H1 (cell line): Measurements from ENCODE around the gene MACROD2. TPM values are rescaled to one million over a fixed set of nuclear protein-coding genes. Genes with fewer than 3 reads are reported as not detected.

ENCODE experiments used
- CTCF ChIA-PET: fragments of 300-600 bp; sonication (Branson Sonifier 250); formaldehyde crosslinking; loops from one replicate; lab custom pipeline; 2021; ENCODE audit not compliant: partially characterized antibody; lab: Charles Lee
- POLR2A ChIA-PET: fragments of 300-600 bp; sonication (Branson Sonifier 250); formaldehyde crosslinking; loops from one replicate; lab custom pipeline; 2021; ENCODE audit warnings: inconsistent platforms; ENCODE audit not compliant: partially characterized antibody; lab: Charles Lee
- DNase-seq, 2 experiments: peaks; one replicate each; pipeline versions ENCODE4 v3.0.0 to v3.0.0-alpha.2; 2010 to 2022; ENCODE audit warnings: low spot score in 2 of 2, low read depth in 1 of 2, mixed read lengths in 1 of 2
- FAIRE-seq: peaks from 2 replicates; lab custom pipeline; 2011; peaks lifted over from hg19 to GRCh38; lab: Jason Lieb, UNC
- H2AFZ ChIP-seq: 2 replicates; pipeline ENCODE4 v1.8.1; 2012; ENCODE audit warnings: low read length, inconsistent platforms
- H2AK5ac ChIP-seq: 2 replicates; pipeline ENCODE4 v1.6.1; 2013; ENCODE audit warnings: low read depth, low read length
- H2BK120ac ChIP-seq: replicated peaks from 2 replicates; pipeline ENCODE3; 2013; ENCODE audit warnings: low read depth, low read length, inconsistent platforms
- H2BK12ac ChIP-seq: 2 replicates; pipeline ENCODE4 v1.6.1; 2013; ENCODE audit warnings: low read depth, low read length
- H2BK15ac ChIP-seq: 2 replicates; pipeline ENCODE4 v1.6.1; 2013; ENCODE audit warnings: low read length
- H2BK20ac ChIP-seq: 2 replicates; pipeline ENCODE4 v1.6.1; 2013; ENCODE audit warnings: low read length
- H2BK5ac ChIP-seq: 2 replicates; pipeline ENCODE4 v1.6.1; 2013; ENCODE audit warnings: low read depth, low read length
- H3K14ac ChIP-seq: 2 replicates; pipeline ENCODE4 v1.6.1; 2013; ENCODE audit warnings: inconsistent platforms; ENCODE audit not compliant: insufficient read length
- H3K18ac ChIP-seq: 2 replicates; pipeline ENCODE4 v1.6.1; 2013; ENCODE audit warnings: low read length; ENCODE audit errors: extremely low read depth
- H3K23ac ChIP-seq: 2 replicates; pipeline ENCODE4 v1.6.1; 2013; ENCODE audit warnings: inconsistent platforms; ENCODE audit not compliant: insufficient read length
- H3K23me2 ChIP-seq: 2 replicates; pipeline ENCODE4 v1.6.1; 2013; ENCODE audit warnings: low read depth, low read length
- H3K27ac ChIP-seq: 2 replicates; pipeline ENCODE4 v1.6.1; 2011; ENCODE audit warnings: low read depth, low read length, inconsistent platforms
- H3K27me3 ChIP-seq, 4 experiments: replicated peaks in 1 of 4; 1 replicate in 1 of 4; 2 replicates in 3 of 4; pipeline versions ENCODE4 v1.6.1 to v1.8.1; 2011 to 2013; ENCODE audit warnings: low read length in 3 of 4, mild to moderate bottlenecking in 3 of 4, inconsistent platforms in 2 of 4, mixed read lengths in 2 of 4, moderate library complexity in 1 of 4; ENCODE audit not compliant: control insufficient read depth in 3 of 4, insufficient read depth in 3 of 4; ENCODE audit errors: extremely low read depth in 1 of 4
- H3K36me3 ChIP-seq, 4 experiments: 2 replicates each; pipeline versions ENCODE4 v1.6.1 to v1.8.1; 2011 to 2013; ENCODE audit warnings: mild to moderate bottlenecking in 4 of 4, low read length in 3 of 4, moderate library complexity in 2 of 4, control low read depth in 1 of 4, inconsistent platforms in 1 of 4; ENCODE audit not compliant: insufficient read depth in 4 of 4, control insufficient read depth in 2 of 4
- H3K4ac ChIP-seq: replicated peaks from 2 replicates; pipeline ENCODE3; 2013; ENCODE audit warnings: low read length, low read depth, mixed read lengths, inconsistent platforms; ENCODE audit not compliant: insufficient read length
- H3K4me1 ChIP-seq, 4 experiments: replicated peaks in 1 of 4; 1 replicate in 1 of 4; 2 replicates in 3 of 4; pipeline versions ENCODE4 v1.6.1 to v1.8.1; 2011 to 2013; ENCODE audit warnings: low read length in 3 of 4, inconsistent platforms in 2 of 4, mixed read lengths in 1 of 4; ENCODE audit not compliant: insufficient read depth in 4 of 4, control insufficient read depth in 3 of 4
- H3K4me2 ChIP-seq, 2 experiments: 2 replicates each; pipeline versions ENCODE4 v1.6.1 to v1.8.1; 2011 to 2013; ENCODE audit warnings: low read depth in 2 of 2, low read length in 2 of 2, control low read depth in 1 of 2, inconsistent platforms in 1 of 2, mild to moderate bottlenecking in 1 of 2; ENCODE audit not compliant: insufficient read depth in 1 of 2
- H3K4me3 ChIP-seq, 4 experiments: fragments of 200-600, 300-600 bp in 1 of 4; sonication (generic), shearing (Covaris generic), sonication (Bioruptor Twin) in 1 of 4; 2 replicates each; pipeline versions ENCODE4 v1.5.1 to v1.8.1; 2011 to 2016; ENCODE audit warnings: low read length in 4 of 4, low read depth in 3 of 4, control low read depth in 2 of 4, inconsistent platforms in 2 of 4, mild to moderate bottlenecking in 2 of 4, mixed read lengths in 1 of 4, moderate library complexity in 1 of 4; ENCODE audit not compliant: insufficient read depth in 2 of 4; ENCODE audit errors: extremely low read depth in 1 of 4
- H3K56ac ChIP-seq: replicated peaks from 2 replicates; pipeline ENCODE3; 2013; ENCODE audit warnings: low read depth, mild to moderate bottlenecking, mixed read lengths, low read length, inconsistent platforms; ENCODE audit not compliant: insufficient read length
- H3K79me1 ChIP-seq: 2 replicates; pipeline ENCODE4 v1.6.1; 2013; ENCODE audit warnings: low read depth, low read length, control low read depth
- H3K79me2 ChIP-seq, 2 experiments: 2 replicates each; pipeline versions ENCODE4 v1.6.1 to v1.8.1; 2012 to 2013; ENCODE audit warnings: low read length in 2 of 2, mild to moderate bottlenecking in 2 of 2, inconsistent platforms in 1 of 2; ENCODE audit not compliant: insufficient read depth in 2 of 2, control insufficient read depth in 1 of 2
- H3K9ac ChIP-seq, 4 experiments: replicated peaks in 1 of 4; 1 replicate in 1 of 4; 2 replicates in 3 of 4; pipeline versions ENCODE4 v1.6.1 to v1.8.1; 2011 to 2013; ENCODE audit warnings: low read depth in 3 of 4, low read length in 3 of 4, control low read depth in 2 of 4, mild to moderate bottlenecking in 2 of 4, moderate library complexity in 2 of 4, inconsistent platforms in 1 of 4; ENCODE audit errors: extremely low read depth in 1 of 4
- H3K9me3 ChIP-seq, 2 experiments: 2 replicates each; pipeline versions ENCODE4 v1.6.1 to v1.8.1; 2012 to 2013; ENCODE audit warnings: mild to moderate bottlenecking in 2 of 2, moderate library complexity in 2 of 2, control low read depth in 1 of 2, inconsistent platforms in 1 of 2, low read depth in 1 of 2, low read length in 1 of 2, mixed read lengths in 1 of 2; ENCODE audit not compliant: insufficient read depth in 2 of 2
- H4K20me1 ChIP-seq, 2 experiments: replicated peaks in 1 of 2; 2 replicates each; pipeline versions ENCODE3 to v1.8.1; 2011 to 2013; ENCODE audit warnings: inconsistent platforms in 2 of 2, low read length in 2 of 2, mild to moderate bottlenecking in 1 of 2; ENCODE audit not compliant: insufficient read depth in 2 of 2, control insufficient read depth in 1 of 2
- H4K5ac ChIP-seq: 2 replicates; pipeline ENCODE4 v1.6.1; 2013; ENCODE audit warnings: low read length, low read depth, mixed read lengths, inconsistent platforms; ENCODE audit not compliant: insufficient read length
- H4K8ac ChIP-seq: 2 replicates; pipeline ENCODE4 v1.8.0; 2013; ENCODE audit warnings: mild to moderate bottlenecking, moderate library complexity, low read length, inconsistent platforms; ENCODE audit not compliant: insufficient read depth; ENCODE audit errors: extremely low read depth
- H4K91ac ChIP-seq: replicated peaks from 2 replicates; pipeline ENCODE3; 2013; ENCODE audit warnings: low read length, mixed read lengths, inconsistent platforms; ENCODE audit not compliant: insufficient read length
- BRCA1 ChIP-seq: IDR thresholded peaks from 2 replicates; pipeline ENCODE4 v1.6.1; 2012; ENCODE audit warnings: low read depth, low read length, improper control_type of control experiment
- CBX8 ChIP-seq: fragments of 300-800, 300-1000 bp; sonication (generic); IDR thresholded peaks from 2 replicates; pipeline ENCODE4 v1.7.1; 2016; ENCODE audit warnings: low read depth, low read length, borderline replicate concordance
- EZH2 ChIP-seq: fragments of 200-600 bp; sonication (generic); IDR thresholded peaks from 2 replicates; pipeline ENCODE4 v1.7.1; 2012; ENCODE audit warnings: low read depth, mild to moderate bottlenecking, moderate library complexity, low read length, inconsistent platforms; ENCODE audit not compliant: severe bottlenecking
- KDM1A ChIP-seq: fragments of 200-600, 300-600 bp; sonication (generic); IDR thresholded peaks from 2 replicates; pipeline ENCODE4 v1.7.1; 2016; ENCODE audit warnings: mild to moderate bottlenecking, low read length, borderline replicate concordance
- TEAD4 ChIP-seq: IDR thresholded peaks from 2 replicates; pipeline ENCODE4 v1.6.1; 2012; ENCODE audit warnings: low read depth, low read length, inconsistent platforms, mixed read lengths
- WGBS, 2 experiments: shearing (Covaris generic) in 1 of 2; methylation state at CpG; one replicate each; pipeline versions ENCODE4 v1.1.6 to v1.1.7; 2013 to 2015; ENCODE audit warnings: low lambda C conversion rate in 2 of 2, mixed read lengths in 2 of 2, inconsistent platforms in 1 of 2, low coverage in 1 of 2, missing lambda C conversion rate in 1 of 2; ENCODE audit not compliant: insufficient replicate concordance in 2 of 2, insufficient coverage in 1 of 2, insufficient read length in 1 of 2; ENCODE audit errors: extremely low coverage in 1 of 2, missing lambda C conversion rate in 1 of 2; 5-methylcytosine and 5-hydroxymethylcytosine counted together
- polyA plus RNA-seq, 7 experiments: library from polyadenylated mRNA; depleted of rRNA in 3 of 7; stranded (reverse) in 5 of 7; unstranded in 2 of 7; fragments of >200 nt in 5 of 7; fragments of 200-250 nt in 2 of 7; gene quantifications; 1 replicate in 5 of 7; 2 replicates in 1 of 7; 4 replicates in 1 of 7; pipeline versions ENCODE4 v1.2.1 to v1.2.3, GENCODE V29; 2011 to 2013; ENCODE audit warnings: missing spikeins in 2 of 7, mixed read lengths in 2 of 7
- total RNA-seq: library from RNA; stranded (reverse); fragmentation: NEBNext Ultra II Directional; extraction: Animal tissue kit (Norgen Biotek cat#: 25700); gene quantifications from 2 replicates; pipeline ENCODE4 v1.2.1, GENCODE V29; 2021
- TF ChIP-seq, protein P1 (sequence below): IDR thresholded peaks from 2 replicates; pipeline ENCODE4 v1.6.1; 2012; ENCODE audit warnings: inconsistent platforms

The MACROD2 gene
- total and polyA plus RNA-seq, 2 of the 8 experiments (the other 6 are each of a cell fraction or from before 2014, with no cell fraction given), result 0.70 to 3.9 TPM

GRCh38 chr20:14410869-14411555 lies 415.7 kb downstream of the MACROD2 start:
- no peak for FAIRE-seq
- CTCF ChIA-PET, result interaction anchor here (0.7 kb wide), 1 partner anchor 9 kb away, joined by 3 read pairs; no protein-coding TSS in a partner anchor
- 95% methylated on average over 3 of the region's 3 CpGs; no CpG with 5 or more reads in 1 of the 2 experiments for WGBS, 2 experiments
- TF ChIP-seq TEAD4 (no peak), EZH2 (no peak), CBX8 (no peak), BRCA1 (no peak), KDM1A (no peak)
- TF ChIP-seq, protein P1, sequence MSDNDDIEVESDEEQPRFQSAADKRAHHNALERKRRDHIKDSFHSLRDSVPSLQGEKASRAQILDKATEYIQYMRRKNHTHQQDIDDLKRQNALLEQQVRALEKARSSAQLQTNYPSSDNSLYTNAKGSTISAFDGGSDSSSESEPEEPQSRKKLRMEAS, result no peak

More at GRCh38 chr20:14410869-14411555, 415.7 kb downstream of the MACROD2 start:
- Histone ChIP-seq H3K4me2 (no peak overlapping the region), H3K18ac (no peak overlapping the region), H3K9ac (no peak overlapping the region), H4K5ac (no peak overlapping the region), H4K91ac (no peak overlapping the region), H3K36me3 (no peaks in the 10 kb centered on the region), H2AK5ac (no peak overlapping the region), H2BK12ac (no peak overlapping the region), H3K4ac (no peak overlapping the region), H3K23ac (no peak overlapping the region), H2AFZ (no peak overlapping the region), H3K4me3 (no peak overlapping the region), H3K27me3 (no peaks in the 10 kb centered on the region), H3K79me1 (no peaks in the 10 kb centered on the region), H3K56ac (no peak overlapping the region), H3K23me2 (no peaks in the 10 kb centered on the region), H3K4me1 (peaks cover 0 to 8% (median 3%) of the 10 kb centered on the region in 4 experiments; a peak in 3 of 7 replicates), H4K20me1 (no peaks in the 10 kb centered on the region), H3K9me3 (no peaks in the 10 kb centered on the region), H2BK120ac (no peak overlapping the region), H2BK20ac (no peak overlapping the region), H3K14ac (no peak overlapping the region), H2BK5ac (no peak overlapping the region), H3K27ac (no peak overlapping the region), H4K8ac (no peak overlapping the region), H2BK15ac (no peak overlapping the region), H3K79me2 (no peaks in the 10 kb centered on the region)
- DNase-seq, result no peak
- POLR2A ChIA-PET, result no interaction called here
